Epithelial cell of proximal tubule (primary cell): ENCODE results near the gene HACD4. TPM values are rescaled to one million over a fixed set of nuclear protein-coding genes. Genes with fewer than 3 reads are reported as not detected.

Experiments
- DNase-seq: peaks from one replicate; pipeline ENCODE4 v3.0.0-alpha.2; 2011; ENCODE audit warnings: low read depth
- H3K4me3 ChIP-seq: 2 replicates; pipeline ENCODE4 v1.5.1; 2011; ENCODE audit warnings: low read depth, mild to moderate bottlenecking, low read length
- total RNA-seq: library from RNA; depleted of rRNA; stranded (reverse); fragments of >200 nt; gene quantifications from 2 replicates; pipeline ENCODE4 v1.2.3, GENCODE V29; 2015
- TF ChIP-seq, protein P1 (sequence below): conservative IDR thresholded peaks from 2 replicates; pipeline ENCODE4 v1.5.1; 2012; ENCODE audit warnings: low read depth, mild to moderate bottlenecking, low read length

Gene HACD4
- total RNA-seq, 1 donor from 2014 or later, result 2.0 TPM

DNA sequence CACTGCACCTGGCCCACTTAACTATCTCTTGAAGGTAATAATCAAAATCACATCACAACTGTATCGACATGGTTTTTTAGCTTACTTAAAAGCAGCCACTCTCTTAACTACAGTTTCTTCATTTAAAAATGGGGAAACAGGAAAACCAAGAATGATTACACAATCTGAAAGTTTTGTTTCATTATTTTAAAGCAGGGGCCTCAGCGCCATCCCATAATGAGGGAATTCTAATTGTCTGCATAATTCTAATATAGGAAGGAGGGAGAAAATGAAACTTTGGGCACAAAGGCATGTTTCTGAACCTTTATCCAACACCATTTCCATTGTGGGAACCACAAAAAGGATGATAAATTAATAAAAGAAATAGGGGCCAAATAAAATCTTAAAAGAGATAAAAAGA is 7.6 kb downstream of the HACD4 start:
- DNase-seq, result no peak
- TF ChIP-seq, protein P1, sequence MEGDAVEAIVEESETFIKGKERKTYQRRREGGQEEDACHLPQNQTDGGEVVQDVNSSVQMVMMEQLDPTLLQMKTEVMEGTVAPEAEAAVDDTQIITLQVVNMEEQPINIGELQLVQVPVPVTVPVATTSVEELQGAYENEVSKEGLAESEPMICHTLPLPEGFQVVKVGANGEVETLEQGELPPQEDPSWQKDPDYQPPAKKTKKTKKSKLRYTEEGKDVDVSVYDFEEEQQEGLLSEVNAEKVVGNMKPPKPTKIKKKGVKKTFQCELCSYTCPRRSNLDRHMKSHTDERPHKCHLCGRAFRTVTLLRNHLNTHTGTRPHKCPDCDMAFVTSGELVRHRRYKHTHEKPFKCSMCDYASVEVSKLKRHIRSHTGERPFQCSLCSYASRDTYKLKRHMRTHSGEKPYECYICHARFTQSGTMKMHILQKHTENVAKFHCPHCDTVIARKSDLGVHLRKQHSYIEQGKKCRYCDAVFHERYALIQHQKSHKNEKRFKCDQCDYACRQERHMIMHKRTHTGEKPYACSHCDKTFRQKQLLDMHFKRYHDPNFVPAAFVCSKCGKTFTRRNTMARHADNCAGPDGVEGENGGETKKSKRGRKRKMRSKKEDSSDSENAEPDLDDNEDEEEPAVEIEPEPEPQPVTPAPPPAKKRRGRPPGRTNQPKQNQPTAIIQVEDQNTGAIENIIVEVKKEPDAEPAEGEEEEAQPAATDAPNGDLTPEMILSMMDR, result no peak
- no peak overlapping the region for H3K4me3 ChIP-seq

GRCh38 chr9:21018177-21018576 is 13.3 kb downstream of the HACD4 start:
- DNase-seq, result no peak
- TF ChIP-seq, protein P1, result no peak
- no peak overlapping the region for H3K4me3 ChIP-seq

DNA sequence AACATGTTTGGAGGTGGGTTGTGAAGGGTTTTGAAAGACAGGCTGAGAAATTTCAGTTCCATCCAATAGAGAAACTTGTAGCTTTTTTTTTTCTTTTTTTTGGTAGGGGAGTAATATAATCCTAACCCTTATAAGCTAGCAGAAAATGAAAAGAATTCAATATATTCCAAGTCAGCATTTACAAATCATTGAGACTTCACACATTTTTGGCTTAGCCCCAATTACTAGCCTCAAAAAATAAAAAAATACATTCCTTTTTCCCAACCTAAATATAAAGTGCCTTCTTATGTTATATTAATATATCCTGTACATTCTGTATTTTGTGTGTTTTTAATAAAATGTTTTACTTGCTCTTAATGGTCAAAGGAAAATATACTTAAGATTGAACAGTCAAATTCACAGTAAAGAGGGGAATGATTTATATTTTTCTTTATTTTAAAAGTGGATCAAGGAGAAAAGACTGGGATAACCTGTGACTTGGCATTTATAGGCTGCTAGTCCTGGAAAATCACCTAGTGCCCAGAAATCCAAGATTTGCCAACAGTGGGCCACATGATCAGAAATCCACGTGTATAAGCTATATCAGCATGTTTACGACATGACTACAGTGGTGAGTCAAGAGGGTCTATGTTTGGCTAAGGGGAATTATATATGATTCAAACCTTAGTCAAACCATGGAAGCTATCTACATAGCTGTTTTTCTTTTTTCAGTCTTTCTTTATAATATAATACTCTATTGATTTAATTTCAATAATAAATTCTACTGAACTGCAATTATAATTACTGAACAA is 14.5 kb downstream of the HACD4 start:
- TF ChIP-seq, protein P1, result no peak
- H3K4me3 ChIP-seq, result no peak overlapping the region
- no peak for DNase-seq

GRCh38 chr9:21015995-21016394 is 15.4 kb downstream of the HACD4 start:
- H3K4me3 ChIP-seq, result no peak overlapping the region
- TF ChIP-seq, protein P1, result no peak
- DNase-seq, result no peak

- H3K4me3 ChIP-seq, result no peak overlapping the region
- DNase-seq, result no peak
- TF ChIP-seq, protein P1, result no peak
These were observed 16.2 kb downstream of the HACD4 start for GRCh38 chr9:21015129-21015815.

GRCh38 chr9:21002040-21002439 is 29.4 kb downstream of the HACD4 start:
- TF ChIP-seq, protein P1, result no peak
- DNase-seq, result no peak
- H3K4me3 ChIP-seq, result no peak overlapping the region
